HEK293T (cell line): ENCODE results near the gene CNTN2.

Experiments used
- CTCF ChIA-PET: fragments of 350-600 bp; formaldehyde crosslinking; extraction: SDS; loops from one replicate; lab custom pipeline; 2021; ENCODE audit warnings: antibody characterized with exemption, inconsistent platforms; lab: Yijun Ruan, JAX
- POLR2A ChIA-PET: fragments of 350-600 bp; formaldehyde crosslinking; extraction: SDS; loops from one replicate; lab custom pipeline; 2020; ENCODE audit warnings: antibody characterized with exemption, inconsistent platforms; lab: Yijun Ruan, JAX
- DNase-seq: peaks from one replicate; pipeline ENCODE4 v3.0.0; 2012; ENCODE audit warnings: mixed read lengths; ENCODE audit errors: extremely low spot score
- ARNT ChIP-seq: fragments of 450-650 bp; IDR thresholded peaks from 2 replicates; pipeline ENCODE4 v1.6.1; 2017; ENCODE audit warnings: mild to moderate bottlenecking
- BHLHE40 ChIP-seq: fragments of 450-650 bp; IDR thresholded peaks from 2 replicates; pipeline ENCODE4 v1.6.1; 2016; ENCODE audit warnings: mild to moderate bottlenecking, moderate library complexity, borderline replicate concordance
- CTBP1 ChIP-seq: fragments of 450-650 bp; IDR thresholded peaks from 2 replicates; pipeline ENCODE4 v1.6.1; 2016; ENCODE audit warnings: borderline replicate concordance
- ELF4 ChIP-seq: fragments of 450-650 bp; IDR thresholded peaks from 2 replicates; pipeline ENCODE4 v1.6.1; 2017; ENCODE audit warnings: antibody characterized with exemption
- FOXA1 ChIP-seq: fragments of 450-650 bp; IDR thresholded peaks from 2 replicates; pipeline ENCODE4 v1.6.1; 2016; ENCODE audit warnings: mild to moderate bottlenecking
- FOXK2 ChIP-seq: fragments of 450-650 bp; IDR thresholded peaks from 2 replicates; pipeline ENCODE4 v1.6.1; 2016; ENCODE audit warnings: mild to moderate bottlenecking
- FOXM1 ChIP-seq: fragments of 450-650 bp; IDR thresholded peaks from 2 replicates; pipeline ENCODE4 v1.6.1; 2017; ENCODE audit warnings: mild to moderate bottlenecking, borderline replicate concordance
- HDGF ChIP-seq: fragments of 450-650 bp; IDR thresholded peaks from 2 replicates; pipeline ENCODE4 v1.6.1; 2017; ENCODE audit warnings: antibody characterized with exemption, borderline replicate concordance
- L3MBTL2 ChIP-seq: fragments of 450-650 bp; conservative IDR thresholded peaks from 2 replicates; pipeline ENCODE4 v1.6.1; 2016; ENCODE audit warnings: mild to moderate bottlenecking
- LEF1 ChIP-seq: fragments of 450-650 bp; IDR thresholded peaks from 2 replicates; pipeline ENCODE4 v1.6.1; 2017; ENCODE audit warnings: mild to moderate bottlenecking, borderline replicate concordance
- NFRKB ChIP-seq: fragments of 450-650 bp; IDR thresholded peaks from 2 replicates; pipeline ENCODE4 v1.6.1; 2016; ENCODE audit warnings: mild to moderate bottlenecking, moderate library complexity
- SP1 ChIP-seq: fragments of 450-650 bp; IDR thresholded peaks from 2 replicates; pipeline ENCODE4 v1.6.1; 2017
- SUZ12 ChIP-seq: fragments of 450-650 bp; IDR thresholded peaks from 2 replicates; pipeline ENCODE4 v1.6.1; 2016; ENCODE audit warnings: mild to moderate bottlenecking
- TARDBP ChIP-seq: fragments of 450-650 bp; IDR thresholded peaks from 2 replicates; pipeline ENCODE4 v1.6.1; 2016
- ZNF384 ChIP-seq: fragments of 450-650 bp; IDR thresholded peaks from 2 replicates; pipeline ENCODE4 v1.6.1; 2016
- TF ChIP-seq, protein P1 (sequence below): fragments of 450-650 bp; IDR thresholded peaks from 2 replicates; pipeline ENCODE4 v1.6.1; 2016

CNTN2 gene

DNA sequence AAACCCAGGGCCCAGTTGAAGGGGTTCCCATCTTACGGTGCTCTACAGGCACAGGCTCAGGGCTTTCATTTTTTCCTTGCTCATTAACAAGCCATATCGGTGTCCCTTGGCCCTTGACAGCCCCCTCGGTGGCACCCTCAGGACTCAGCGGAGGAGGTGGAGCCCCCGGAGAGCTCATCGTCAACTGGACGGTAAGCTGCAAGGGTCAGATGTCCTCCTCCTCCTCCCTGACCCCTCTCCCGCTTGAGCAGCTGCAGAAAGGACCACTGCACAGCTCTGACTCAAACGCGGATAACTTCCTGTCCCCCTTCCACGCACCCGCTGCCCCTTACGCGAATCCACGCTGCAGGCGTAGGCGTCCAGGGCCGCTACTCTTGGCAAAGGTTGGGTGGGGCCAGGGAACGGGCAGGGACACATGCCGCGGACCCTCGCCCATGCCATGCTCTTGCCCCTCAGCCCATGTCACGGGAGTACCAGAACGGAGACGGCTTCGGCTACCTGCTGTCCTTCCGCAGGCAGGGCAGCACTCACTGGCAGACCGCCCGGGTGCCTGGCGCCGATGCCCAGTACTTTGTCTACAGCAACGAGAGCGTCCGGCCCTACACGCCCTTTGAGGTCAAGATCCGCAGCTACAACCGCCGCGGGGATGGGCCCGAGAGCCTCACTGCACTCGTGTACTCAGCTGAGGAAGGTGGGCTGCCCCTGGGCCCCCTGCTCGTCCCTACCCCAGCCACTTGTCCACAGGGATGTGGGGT lies 26.5 kb downstream of the CNTN2 start:
- ChIA-PET CTCF (interaction anchor here (1.6 kb wide), 1 partner anchor 8 kb away, joined by 4 read pairs; no protein-coding TSS in a partner anchor), POLR2A (no interaction called here)
- no peak for TF ChIP-seq TARDBP
- no peak for TF ChIP-seq NFRKB
- no peak for DNase-seq

DNA sequence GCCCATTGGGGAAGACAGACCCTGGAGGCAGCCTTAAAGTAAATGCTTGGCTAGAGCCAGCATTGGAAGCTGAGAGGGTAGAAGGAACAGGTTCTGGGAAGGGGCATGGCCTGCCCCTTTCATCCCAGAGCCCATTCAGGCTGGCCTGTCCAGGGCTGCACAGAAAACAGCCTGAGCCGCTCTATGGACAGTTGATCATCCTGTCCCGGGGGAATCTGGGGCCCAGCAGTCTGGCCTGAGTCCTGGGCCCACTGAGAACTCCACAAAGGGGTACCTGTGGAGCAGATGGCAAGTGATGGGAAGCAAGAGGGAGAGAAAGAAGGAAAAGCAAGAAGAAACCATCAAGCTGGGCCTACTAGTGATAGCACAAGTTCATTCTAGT lies 28.0 kb downstream of the CNTN2 start:
- ChIA-PET POLR2A (no interaction called here), CTCF (interaction anchor here (3.6 kb wide), 1 partner anchor 9 kb away, joined by 15 read pairs; no protein-coding TSS in a partner anchor)
- TF ChIP-seq FOXK2 (no peak), FOXA1 (no peak), BHLHE40 (no peak), ZNF384 (no peak), ELF4 (no peak), L3MBTL2 (no peak), HDGF (no peak), CTBP1 (no peak), FOXM1 (no peak), ARNT (no peak), TARDBP (no peak), LEF1 (no peak)
- DNase-seq = no peak

- ChIA-PET POLR2A (no interaction called here), CTCF (interaction anchor here (3.6 kb wide), 1 partner anchor 10 kb away, joined by 15 read pairs; no protein-coding TSS in a partner anchor)
- DNase-seq = no peak
- no peak for TF ChIP-seq FOXK2
- no peak for TF ChIP-seq CTBP1
- TF ChIP-seq FOXM1 = no peak
- TF ChIP-seq SP1 = no peak
- no peak for TF ChIP-seq NFRKB
- TF ChIP-seq, protein P1, sequence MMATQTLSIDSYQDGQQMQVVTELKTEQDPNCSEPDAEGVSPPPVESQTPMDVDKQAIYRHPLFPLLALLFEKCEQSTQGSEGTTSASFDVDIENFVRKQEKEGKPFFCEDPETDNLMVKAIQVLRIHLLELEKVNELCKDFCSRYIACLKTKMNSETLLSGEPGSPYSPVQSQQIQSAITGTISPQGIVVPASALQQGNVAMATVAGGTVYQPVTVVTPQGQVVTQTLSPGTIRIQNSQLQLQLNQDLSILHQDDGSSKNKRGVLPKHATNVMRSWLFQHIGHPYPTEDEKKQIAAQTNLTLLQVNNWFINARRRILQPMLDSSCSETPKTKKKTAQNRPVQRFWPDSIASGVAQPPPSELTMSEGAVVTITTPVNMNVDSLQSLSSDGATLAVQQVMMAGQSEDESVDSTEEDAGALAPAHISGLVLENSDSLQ = no peak
- TF ChIP-seq ARNT = no peak
- no peak for TF ChIP-seq FOXA1
- no peak for TF ChIP-seq BHLHE40
- TF ChIP-seq TARDBP = no peak
- no peak for TF ChIP-seq L3MBTL2
- TF ChIP-seq HDGF = no peak
- TF ChIP-seq LEF1 = no peak
- TF ChIP-seq SUZ12 = no peak
- TF ChIP-seq ZNF384 = no peak
Observed at GRCh38 chr1:205071801-205072200, 28.8 kb downstream of the CNTN2 start.

- POLR2A ChIA-PET = no interaction called here
- TF ChIP-seq FOXM1 = no peak
- TF ChIP-seq BHLHE40 = no peak
- TF ChIP-seq LEF1 = no peak
- TF ChIP-seq CTBP1 = no peak
- TF ChIP-seq L3MBTL2 = no peak
- no peak for TF ChIP-seq SP1
- no peak for DNase-seq
- CTCF ChIA-PET = interaction anchor here (3.6 kb wide), 1 partner anchor 11 kb away, joined by 15 read pairs; no protein-coding TSS in a partner anchor
Observed at GRCh38 chr1:205072286-205072685, 29.3 kb downstream of the CNTN2 start.

DNA sequence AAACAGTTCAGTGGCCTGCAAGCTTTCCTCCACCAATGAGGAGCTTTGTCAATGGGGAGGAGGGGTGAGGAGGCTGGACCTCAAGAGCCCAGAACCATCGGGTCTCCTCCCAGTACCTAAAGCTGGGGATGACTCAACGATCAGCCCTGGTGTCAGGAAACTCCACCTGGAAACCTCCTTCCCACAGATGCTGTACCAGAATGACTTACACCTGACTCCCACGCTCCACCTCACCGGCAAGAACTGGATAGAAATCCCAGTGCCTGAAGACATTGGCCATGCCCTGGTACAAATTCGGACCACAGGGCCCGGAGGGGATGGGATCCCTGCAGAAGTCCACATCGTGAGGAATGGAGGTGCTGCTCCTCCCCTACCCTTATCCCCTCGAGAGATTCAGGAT lies 29.9 kb downstream of the CNTN2 start:
- TF ChIP-seq CTBP1 (no peak), L3MBTL2 (no peak), BHLHE40 (no peak), ELF4 (no peak), LEF1 (no peak), SUZ12 (no peak), ZNF384 (no peak), NFRKB (no peak), FOXK2 (no peak), TARDBP (no peak)
- TF ChIP-seq, protein P1 = no peak
- ChIA-PET POLR2A (no interaction called here), CTCF (interaction anchor here (3.6 kb wide), 1 partner anchor 11 kb away, joined by 15 read pairs; no protein-coding TSS in a partner anchor)
- DNase-seq = no peak

DNA sequence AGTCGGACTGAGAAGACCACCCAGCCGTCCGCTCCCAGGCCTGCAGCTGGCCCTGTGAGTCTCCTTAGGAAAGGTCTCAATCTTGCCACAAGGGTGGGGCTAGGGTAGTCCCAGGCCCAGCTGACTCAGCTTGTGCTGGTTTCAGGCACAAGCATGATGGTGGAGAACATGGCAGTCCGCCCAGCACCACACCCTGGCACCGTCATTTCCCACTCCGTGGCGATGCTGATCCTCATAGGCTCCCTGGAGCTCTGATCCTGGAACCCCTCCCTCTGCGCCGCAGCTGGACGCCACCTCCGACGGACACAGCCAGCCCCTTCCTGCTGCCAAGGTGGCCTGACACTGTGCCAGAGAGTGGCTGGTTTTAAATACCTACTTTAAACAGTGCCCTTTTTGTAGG lies 30.5 kb downstream of the CNTN2 start:
- ChIA-PET CTCF (interaction anchor here (3.6 kb wide), 1 partner anchor 12 kb away, joined by 15 read pairs; no protein-coding TSS in a partner anchor), POLR2A (no interaction called here)
- DNase-seq = no peak
- TF ChIP-seq FOXM1 (no peak), LEF1 (no peak), NFRKB (no peak), FOXK2 (no peak)

DNA sequence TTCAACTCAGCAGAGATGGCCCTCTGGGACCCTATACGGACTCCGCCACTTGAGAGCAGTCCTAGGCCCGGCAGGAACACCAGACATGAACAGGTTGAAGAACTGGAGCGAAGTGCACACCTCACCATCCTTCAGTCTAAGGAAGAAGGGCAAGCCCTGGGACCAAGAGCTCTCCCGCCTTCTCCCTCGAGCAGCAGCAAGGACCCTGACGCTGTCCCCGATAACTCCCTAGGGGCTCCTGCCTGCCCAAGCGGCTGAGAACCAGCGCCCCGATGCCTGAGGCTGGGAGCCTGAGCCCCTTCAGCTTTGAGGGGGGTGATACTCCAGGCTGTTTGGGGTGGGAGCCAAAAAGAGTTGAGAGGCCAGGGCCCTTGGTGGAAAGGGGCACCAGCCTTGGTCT lies 31.1 kb downstream of the CNTN2 start:
- POLR2A ChIA-PET = no interaction called here
- no peak for DNase-seq
- no peak for TF ChIP-seq FOXK2
- no peak for TF ChIP-seq FOXA1
- no peak for TF ChIP-seq FOXM1
- no peak for TF ChIP-seq CTBP1
- no peak for TF ChIP-seq ELF4
- TF ChIP-seq ARNT = no peak
- no peak for TF ChIP-seq HDGF
- TF ChIP-seq ZNF384 = no peak
- TF ChIP-seq SP1 = no peak
- TF ChIP-seq LEF1 = no peak
- no peak for TF ChIP-seq L3MBTL2
- TF ChIP-seq TARDBP = no peak
- no peak for TF ChIP-seq BHLHE40
- CTCF ChIA-PET = interaction anchor here (3.6 kb wide), 1 partner anchor 12 kb away, joined by 15 read pairs; no protein-coding TSS in a partner anchor
